CMK (cell line): ENCODE data around the gene OR7A17.

ENCODE experiments used
- DNase-seq: peaks from one replicate; pipeline ENCODE4 v3.0.0-alpha.2; 2010; ENCODE audit warnings: low read depth

Gene OR7A17

DNA sequence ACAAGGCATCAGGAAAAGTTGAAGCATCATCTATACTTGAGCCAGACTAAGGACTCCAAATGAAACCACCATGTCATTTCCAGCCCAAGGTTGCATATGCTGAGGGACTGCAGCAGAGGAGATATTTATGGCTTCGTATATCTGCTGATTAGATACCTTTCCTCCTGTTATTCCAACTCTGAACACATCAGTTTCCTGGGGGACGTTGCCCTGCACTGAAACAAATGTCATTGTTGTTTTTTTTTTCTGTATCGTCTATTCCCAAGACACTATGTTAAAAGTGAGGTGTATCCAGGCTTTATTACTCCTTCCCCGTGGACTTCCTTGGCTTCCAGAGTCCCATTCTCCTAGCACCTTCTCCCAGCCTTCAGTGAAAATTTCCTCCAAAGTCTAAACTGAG, at the start of gene OR7A17:
OR7A17 (minus strand) TSS at position 101 of the 400 bp plus-strand sequence. CDS start 4,777 bp downstream, outside the sequence.
- no peak for DNase-seq

DNA sequence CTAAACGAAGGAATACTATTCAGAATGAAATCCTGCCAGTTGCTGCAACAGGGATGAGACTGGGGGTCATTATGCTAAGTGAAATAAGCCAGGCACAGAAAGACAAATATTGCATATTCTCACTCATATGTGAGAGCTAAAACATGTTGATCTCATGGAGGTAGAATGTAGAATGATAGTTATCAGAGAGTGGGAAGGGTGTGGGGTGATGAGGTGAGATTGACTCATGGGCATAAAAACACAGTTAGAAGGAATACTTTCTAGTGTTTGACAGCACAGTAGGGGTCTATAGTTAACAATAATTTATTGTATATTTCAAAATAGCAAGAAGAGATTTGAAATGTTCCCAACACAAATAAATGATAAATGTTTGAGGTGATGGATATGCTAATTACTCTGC, 47.6 kb upstream of the OR7A17 start:
- no peak for DNase-seq

DNA sequence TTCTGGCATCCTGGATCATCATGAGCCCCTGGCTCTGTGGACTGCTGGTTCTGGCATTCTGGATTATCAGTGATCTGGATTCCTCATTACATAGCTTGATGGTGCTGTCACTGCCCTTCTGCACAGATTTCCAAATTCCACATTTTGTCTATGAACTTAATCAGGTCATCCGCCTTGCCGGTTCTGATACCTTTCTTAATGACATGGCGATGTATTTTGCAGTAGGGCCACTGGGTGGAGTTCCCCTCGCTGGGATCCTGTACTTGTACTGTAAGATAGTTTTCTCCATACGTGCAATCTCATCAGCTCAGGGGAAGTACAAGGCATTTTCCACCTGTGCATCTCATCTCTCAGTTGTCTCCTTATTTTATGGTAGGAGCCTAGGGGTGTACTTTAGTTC, 30.9 kb upstream of the OR7A17 start:
- no peak for DNase-seq

DNA sequence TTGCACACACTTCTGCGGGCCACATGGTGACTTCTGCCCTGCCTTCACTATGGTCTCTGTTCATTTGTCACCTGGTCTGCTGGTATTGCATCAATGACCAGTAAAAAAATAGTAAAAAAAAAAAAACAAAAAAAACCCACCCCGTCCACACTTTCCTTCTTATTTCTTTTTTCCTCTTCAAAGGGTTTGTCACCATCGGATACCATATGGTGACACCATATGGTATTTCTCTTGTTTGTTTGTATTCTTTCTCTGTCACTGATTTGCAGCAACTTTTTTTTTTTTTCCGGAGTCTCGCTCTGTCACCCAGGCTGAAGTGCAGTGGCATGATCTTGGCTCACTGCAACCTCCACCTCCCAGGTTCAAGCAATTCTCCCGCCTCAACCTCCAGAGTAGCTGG, 29.2 kb upstream of the OR7A17 start:
- no peak for DNase-seq

DNA sequence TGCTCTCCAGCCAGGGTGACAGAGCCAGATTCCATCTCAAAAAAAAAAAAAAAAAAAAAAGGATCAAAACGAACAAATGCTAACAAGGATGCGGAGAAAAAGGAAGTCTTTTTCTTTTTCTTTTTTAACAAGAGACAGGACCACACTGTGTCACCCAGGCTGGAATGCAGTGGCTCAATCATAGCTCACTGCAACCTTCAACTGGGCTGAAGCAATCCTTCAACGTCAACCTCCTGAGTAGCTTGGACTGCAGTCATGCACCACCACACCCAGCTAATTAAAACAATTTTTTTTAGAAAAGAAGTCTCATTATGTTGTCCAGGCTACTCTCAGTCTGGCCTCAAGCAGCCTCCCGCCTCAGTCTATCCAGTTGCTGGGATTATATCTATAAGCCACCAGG, 20.8 kb upstream of the OR7A17 start:
- no peak for DNase-seq

DNA sequence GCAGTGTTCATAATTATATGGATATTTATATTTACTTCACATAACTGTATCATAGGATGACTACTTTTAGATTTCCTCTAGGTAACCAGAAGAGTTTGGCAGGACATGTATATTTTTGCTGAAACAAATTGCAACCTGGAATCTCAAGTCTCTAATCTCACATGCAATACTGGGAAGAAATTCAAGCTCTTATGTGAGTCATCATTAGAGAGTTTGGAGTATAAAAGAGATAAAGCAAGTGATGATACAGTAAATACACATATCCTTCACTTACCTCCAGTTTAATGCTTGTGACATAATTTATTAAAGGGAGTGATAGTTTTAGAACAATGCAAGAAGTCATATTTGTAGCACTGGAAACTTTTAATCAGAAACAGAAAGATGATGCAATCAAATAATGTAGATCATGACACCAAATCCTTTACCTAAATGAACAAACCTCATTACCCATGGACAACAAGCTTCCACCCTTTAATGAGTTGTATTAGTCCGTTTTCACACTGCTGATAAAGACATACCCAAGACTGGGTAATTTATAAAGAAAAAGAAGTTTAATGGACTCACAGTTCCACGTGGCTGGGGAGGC, 15.8 kb upstream of the OR7A17 start:
- DNase-seq, result no peak

DNA sequence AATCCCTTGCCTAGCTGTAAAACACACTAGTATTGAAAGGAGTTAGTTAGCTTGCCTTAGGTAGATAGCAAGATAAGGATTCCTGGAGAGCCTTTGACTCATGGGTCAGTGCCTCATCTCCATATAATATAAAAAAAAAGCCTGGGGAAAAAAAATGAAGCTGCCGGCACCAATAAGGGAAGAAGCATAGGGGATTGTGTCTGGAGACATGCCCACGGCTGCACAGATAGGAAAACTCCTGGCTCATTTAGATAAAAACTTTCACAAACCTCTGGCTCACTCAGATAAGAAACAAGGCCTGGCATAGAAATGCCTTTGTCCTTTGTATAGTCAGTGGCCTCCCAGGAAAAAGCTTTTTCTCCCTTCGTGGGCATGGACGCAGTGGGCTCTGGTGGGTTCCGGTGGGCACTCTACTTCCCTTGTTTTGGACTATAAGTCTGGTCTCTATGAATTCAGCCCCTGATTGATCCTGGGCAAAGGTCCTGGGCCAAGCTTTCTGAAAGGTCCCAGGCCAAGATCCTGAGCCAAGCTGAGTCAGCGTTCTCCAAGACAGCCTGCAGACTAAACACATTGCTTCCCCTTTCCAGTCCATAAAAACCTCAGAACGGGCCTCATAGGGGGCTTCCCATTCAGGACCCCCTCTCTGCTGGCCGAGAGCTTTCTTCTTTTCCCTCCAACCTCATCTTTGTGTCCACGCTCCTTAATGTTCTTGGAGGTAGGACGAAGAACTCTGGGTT, 4.9 kb upstream of the OR7A17 start:
- peak; percentile 66 for DNase-seq

DNA sequence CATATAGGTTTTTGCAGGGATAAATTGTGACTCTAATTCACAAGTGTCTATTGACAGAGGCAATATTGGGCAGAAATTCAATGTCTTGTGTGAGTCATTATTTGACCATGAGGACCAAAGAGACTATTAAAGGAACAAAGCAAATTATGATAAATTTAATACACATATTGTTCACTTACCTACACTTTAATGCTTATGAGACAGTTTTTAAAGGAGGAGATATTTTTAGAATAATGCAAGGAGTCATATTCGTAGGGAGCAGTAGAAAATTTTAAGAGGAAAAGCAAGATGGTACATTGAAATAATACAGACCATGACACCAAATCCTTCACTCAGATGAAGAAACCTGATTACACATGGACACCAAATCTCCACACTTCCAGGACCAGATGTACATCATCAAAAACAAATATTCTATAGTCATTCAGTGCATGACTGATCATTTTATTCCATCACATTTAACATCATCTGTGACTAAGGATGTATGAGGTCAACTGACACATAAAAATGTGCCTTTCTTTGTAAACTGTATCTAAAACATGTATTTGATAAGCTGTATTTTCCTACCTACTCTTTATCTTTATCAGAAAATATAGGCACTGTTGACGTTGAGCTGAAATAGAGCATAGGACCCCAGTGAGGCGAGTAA, 4.2 kb upstream of the OR7A17 start:
- no peak for DNase-seq

DNA sequence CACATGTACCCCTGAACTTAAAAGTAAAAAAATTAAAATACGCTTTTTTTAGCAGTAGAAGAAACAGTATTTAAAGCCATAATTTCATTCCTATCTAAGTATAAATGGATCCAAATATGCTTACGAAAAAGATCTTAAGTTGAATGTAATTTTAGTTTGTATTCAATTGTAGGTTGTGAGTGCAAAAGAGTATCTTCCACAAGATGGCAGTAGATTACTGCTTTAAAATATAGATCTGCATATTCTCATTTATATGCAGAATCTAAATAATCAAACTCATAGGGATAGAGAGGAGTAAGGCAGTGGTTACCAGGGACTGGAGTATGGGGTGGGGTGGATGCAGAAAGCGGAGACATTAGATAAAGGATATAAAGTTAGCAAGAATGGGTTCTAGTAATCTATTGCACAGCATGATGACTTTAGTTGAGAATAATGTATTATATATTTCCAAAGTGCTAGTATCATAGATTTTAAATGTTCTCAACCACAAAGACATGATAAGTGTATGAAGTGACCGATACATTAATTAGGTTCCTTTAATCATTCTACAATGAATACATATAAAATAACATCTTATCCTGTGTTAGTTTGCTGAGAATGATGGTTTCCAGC, 14.2 kb downstream of the OR7A17 start:
- DNase-seq, result no peak

DNA sequence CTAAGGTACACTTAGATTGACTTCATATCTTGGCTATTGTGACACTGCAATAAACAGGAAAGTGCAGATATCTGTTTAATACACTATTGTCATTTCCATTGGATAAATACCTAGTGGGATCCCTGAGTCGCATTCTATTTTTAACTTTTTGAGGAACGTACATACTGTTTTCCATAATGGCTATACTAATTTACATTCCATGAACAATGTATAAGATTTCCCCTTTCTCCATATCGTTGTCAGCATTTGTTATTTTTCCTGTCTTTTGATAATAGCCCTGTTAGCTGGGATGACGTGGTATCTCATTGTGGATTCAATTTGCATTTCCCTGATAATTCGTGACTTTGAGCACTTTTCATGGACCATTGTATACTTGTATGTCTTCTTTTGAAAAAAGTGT, 17.4 kb downstream of the OR7A17 start:
- no peak for DNase-seq

DNA sequence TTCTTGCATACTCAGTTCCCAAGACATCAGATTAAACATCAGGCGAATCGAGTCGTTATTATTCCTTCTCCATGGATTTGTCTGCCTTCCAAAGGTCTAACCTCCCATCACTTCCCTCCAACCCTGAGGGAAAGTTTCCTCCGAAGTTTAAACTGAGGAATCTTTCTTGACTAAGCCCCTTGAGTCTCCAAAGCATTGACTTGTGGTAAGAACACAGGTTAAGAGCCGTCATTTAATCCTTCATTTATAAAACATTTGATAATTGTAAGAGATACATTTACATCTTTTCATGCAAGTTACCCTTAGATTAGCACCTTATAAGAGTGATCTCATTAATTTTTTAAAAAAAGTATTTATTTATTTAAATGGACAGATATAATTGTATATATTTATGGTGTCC, 37.1 kb downstream of the OR7A17 start, which contains the start of gene OR7A10:
OR7A10 (minus strand) TSS at position 101 of the 400 bp plus-strand sequence. CDS start 7,045 bp downstream, outside the sequence.
- DNase-seq, result no peak

DNA sequence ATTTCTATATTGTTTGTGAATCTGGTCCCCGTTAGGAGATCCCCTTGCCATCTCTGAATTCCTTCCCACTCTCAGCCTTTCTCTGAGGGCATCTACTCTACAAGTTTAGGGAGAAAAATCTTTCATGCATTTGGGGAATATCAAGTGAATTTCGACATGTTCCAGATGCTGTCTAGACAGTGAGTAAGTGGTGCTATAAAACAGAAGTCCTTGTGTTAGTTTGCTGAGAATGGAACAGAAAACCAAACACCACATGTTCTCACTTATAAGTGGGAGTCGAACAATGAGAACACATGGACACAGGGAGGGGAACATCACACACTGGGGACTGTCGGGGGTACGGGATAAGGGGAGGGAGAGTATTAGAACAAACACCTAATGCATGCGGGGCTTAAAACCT, 42.4 kb downstream of the OR7A17 start:
- no peak for DNase-seq

DNA sequence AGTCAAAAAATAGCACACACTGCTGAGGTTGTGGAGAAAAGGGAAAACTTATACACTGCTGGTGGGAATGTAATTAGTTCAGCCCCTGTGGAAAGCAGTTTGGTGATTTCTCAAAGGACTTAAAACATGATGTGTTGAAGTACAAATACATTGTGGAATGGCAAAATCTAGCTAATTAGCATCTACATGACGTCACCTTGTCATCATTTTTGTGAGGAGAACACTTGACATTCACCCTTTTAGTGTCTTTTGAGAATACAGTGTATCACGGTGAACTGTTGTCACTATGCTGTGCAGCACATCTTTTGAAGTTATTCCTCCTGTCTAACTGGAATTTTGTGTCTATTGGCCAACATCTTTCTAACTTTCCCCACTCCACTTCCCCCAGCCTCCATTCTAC, 42.8 kb downstream of the OR7A17 start:
- no peak for DNase-seq

DNA sequence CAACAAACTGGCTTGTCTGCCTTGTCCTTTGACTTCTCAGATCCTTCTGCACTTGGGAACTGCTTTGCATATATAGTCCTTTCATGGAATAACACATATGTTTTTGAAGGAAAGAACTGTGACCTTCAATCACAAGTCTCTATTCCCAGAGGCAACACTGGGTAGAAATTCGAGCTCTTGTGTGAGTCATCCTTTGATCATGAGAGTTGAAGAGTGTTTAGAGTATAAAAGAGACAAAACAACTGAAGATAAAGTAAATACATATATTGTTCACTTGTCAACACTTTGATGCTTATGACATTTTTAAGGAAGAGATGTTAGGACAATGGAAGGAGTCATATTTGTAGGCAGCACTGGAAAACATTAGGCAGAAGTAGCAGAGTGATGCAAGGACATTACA, 45.7 kb downstream of the OR7A17 start:
- no peak for DNase-seq

DNA sequence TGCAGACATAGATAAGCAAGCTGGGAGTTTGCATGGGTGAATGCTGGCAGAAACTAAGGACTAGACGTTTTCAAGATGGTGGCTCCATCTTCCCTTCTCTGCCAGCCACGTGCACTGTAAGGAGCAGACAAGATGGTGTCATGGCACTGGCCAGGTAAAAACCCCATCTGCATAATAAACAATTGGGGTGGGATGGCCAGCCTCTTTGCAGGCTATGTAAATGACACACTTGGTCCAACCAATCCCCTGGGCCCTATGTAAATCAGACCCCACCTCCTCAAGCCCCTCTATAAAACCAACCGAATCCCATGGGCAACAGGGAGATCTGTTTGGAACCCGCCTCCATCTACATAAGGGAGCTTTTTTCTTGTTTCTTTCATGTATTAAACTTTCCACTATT, 48.5 kb downstream of the OR7A17 start:
- no peak for DNase-seq

DNA sequence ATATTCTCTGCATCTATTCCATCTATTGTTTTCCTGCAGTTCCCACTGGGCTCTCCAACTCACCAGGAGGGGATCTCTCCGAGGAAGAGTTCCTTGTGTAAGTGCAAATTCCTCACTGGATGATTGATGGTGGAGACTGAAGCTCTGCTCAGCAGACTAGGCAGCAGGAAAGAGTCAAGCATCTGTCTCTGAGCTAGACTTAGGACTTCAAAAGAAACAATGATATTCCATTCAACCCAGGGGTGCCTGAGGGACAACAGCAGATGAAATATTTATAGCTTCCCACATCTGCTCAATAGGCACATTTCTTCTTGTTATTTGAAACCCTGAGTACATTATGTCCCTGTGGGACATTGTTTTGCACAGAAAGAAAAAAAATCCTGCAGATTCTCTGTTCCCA, 50.9 kb downstream of the OR7A17 start, which contains the start of the genes OR7A5 and OR7C1:
OR7A5 (minus strand) TSS at position 175 of the 400 bp plus-strand sequence. CDS start 6,944 bp downstream, outside the sequence.
OR7C1 (minus strand) TSS at position 175 of the 400 bp plus-strand sequence. CDS start 35,049 bp downstream, outside the sequence.
- no peak for DNase-seq

DNA sequence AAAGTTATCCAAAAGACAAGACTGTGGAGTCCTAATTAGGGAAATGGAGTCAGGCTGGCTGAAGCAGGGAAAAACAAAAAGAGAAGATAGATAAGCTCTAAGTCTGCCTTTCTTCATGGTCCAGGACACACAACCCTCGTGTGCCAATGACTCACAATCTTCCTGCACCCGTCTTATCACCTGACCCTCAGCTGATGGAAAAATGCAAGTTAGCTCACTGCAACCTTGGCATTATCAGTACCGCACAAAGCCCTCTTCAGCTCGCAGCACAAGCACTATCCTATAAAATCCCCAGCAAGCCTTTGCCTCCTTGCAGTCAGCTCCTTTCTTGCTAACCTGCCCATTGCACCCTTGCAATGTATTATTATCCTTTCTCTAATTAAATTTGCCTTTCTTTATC, 55.2 kb downstream of the OR7A17 start:
- no peak for DNase-seq
